RWPE2 (cell line): ENCODE measurements around the gene GPR155.
"Not testable (repeated sequence)": the region's sequence is repeated elsewhere in the genome, so short reads cannot be mapped to it uniquely, and the experiment has no call there.

Experiments
- ATAC-seq: fragments of 200-7000 bp; cut with Tn5 transposase; 3 replicates; pipeline ENCODE4 v1.9.1; 2021; ENCODE audit warnings: low read depth
- DNase-seq: peaks from one replicate; pipeline ENCODE4 v3.0.0-alpha.2; 2020; ENCODE audit warnings: low spot score
- H3K27ac ChIP-seq: fragments of 450-650 bp; 2 replicates; pipeline ENCODE4 v1.5.1; 2017; ENCODE audit warnings: mild to moderate bottlenecking; ENCODE audit not compliant: poor library complexity, severe bottlenecking
- H3K27me3 ChIP-seq: fragments of 250-450 bp; sonication (Bioruptor Pico); 2 replicates; pipeline ENCODE4 v1.5.1; 2021; ENCODE audit warnings: mild to moderate bottlenecking, moderate library complexity; ENCODE audit not compliant: insufficient read depth, poor library complexity, severe bottlenecking
- H3K36me3 ChIP-seq: fragments of 250-450 bp; sonication (Bioruptor Pico); 2 replicates; pipeline ENCODE4 v1.5.1; 2020; ENCODE audit warnings: low read depth, mild to moderate bottlenecking, moderate library complexity
- H3K4me1 ChIP-seq: fragments of 250-450 bp; sonication (Bioruptor Pico); 2 replicates; pipeline ENCODE4 v1.5.1; 2021; ENCODE audit warnings: mild to moderate bottlenecking, moderate library complexity; ENCODE audit not compliant: insufficient read depth, poor library complexity, severe bottlenecking
- H3K4me3 ChIP-seq: fragments of 250-450 bp; sonication (Bioruptor Pico); 2 replicates; pipeline ENCODE4 v1.5.1; 2021; ENCODE audit warnings: mild to moderate bottlenecking, moderate library complexity; ENCODE audit not compliant: severe bottlenecking
- H3K9me3 ChIP-seq: fragments of 250-450 bp; sonication (Bioruptor Pico); 2 replicates; pipeline ENCODE4 v1.5.1; 2021; ENCODE audit warnings: mild to moderate bottlenecking, moderate library complexity; ENCODE audit not compliant: severe bottlenecking
- CTCF ChIP-seq: fragments of 450-650 bp; IDR thresholded peaks from one replicate; pipeline ENCODE4 v1.5.1; 2017; ENCODE audit warnings: mild to moderate bottlenecking, moderate library complexity; ENCODE audit not compliant: poor library complexity, severe bottlenecking

Gene GPR155

GRCh38 chr2:174389542-174389941 is 97.3 kb downstream of the GPR155 start:
- H3K27me3 ChIP-seq = no peaks in the 10 kb centered on the region
- no peak overlapping the region for H3K4me3 ChIP-seq
- H3K27ac ChIP-seq = no peak overlapping the region
- peaks cover 32% of the 10 kb centered on the region for H3K36me3 ChIP-seq
- peaks cover 9% of the 10 kb centered on the region for H3K4me1 ChIP-seq
- no peak for ATAC-seq
- DNase-seq = no peak
- no peaks in the 10 kb centered on the region for H3K9me3 ChIP-seq
- no peak for TF ChIP-seq CTCF

GRCh38 chr2:174388706-174389105 is 98.1 kb downstream of the GPR155 start:
- DNase-seq, H3K27ac ChIP-seq, H3K9me3 ChIP-seq, H3K4me1 ChIP-seq, H3K4me3 ChIP-seq, H3K27me3 ChIP-seq, ATAC-seq: not testable (repeated sequence)
- peaks cover 32% of the 10 kb centered on the region for H3K36me3 ChIP-seq

DNA sequence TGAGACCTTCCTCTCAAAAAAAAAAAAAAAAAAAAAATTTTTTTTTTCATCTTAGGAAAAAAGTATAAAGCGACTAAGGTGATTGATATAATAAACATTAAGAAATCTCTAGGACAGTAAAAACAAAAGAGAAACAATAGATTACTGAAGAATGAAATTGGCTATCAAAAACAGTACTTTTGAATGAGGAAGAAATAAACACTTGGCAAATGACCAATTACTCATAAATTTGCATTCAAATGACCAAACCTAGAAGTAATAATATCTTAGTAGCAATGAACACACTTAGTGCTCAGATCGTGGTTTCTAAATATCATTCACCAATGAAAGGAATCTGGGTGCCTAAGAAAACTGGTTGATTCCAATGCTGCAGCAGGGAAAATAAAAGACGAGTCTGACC is 101.6 kb downstream of the GPR155 start:
- no peaks in the 10 kb centered on the region for H3K4me1 ChIP-seq
- TF ChIP-seq CTCF = no peak
- ATAC-seq (no peak), DNase-seq (no peak)
- H3K9me3 ChIP-seq = no peaks in the 10 kb centered on the region
- H3K4me3 ChIP-seq = no peak overlapping the region
- H3K27ac ChIP-seq = no peak overlapping the region
- no peaks in the 10 kb centered on the region for H3K27me3 ChIP-seq
- peaks cover 31% of the 10 kb centered on the region for H3K36me3 ChIP-seq

GRCh38 chr2:174383796-174384195 is 103.0 kb downstream of the GPR155 start:
- TF ChIP-seq CTCF = no peak
- DNase-seq = no peak
- ATAC-seq = no peak
- peaks cover 41% of the 10 kb centered on the region for H3K36me3 ChIP-seq
- no peaks in the 10 kb centered on the region for H3K4me1 ChIP-seq
- H3K9me3 ChIP-seq = no peaks in the 10 kb centered on the region
- no peaks in the 10 kb centered on the region for H3K27me3 ChIP-seq
- no peak overlapping the region for H3K4me3 ChIP-seq
- no peak overlapping the region for H3K27ac ChIP-seq
